Posterior cingulate gyrus (tissue), 11 donors: ENCODE data around the gene STX3.

Experiments
- DNase-seq, 10 donors: peaks; one replicate each; pipeline versions ENCODE4 v3.0.0 to v3.0.0-alpha.2; 2020 to 2021; ENCODE audit warnings: mixed read lengths in 3 of 10
- intact Hi-C: fragments of 100-400 bp; cut with DNase I; formaldehyde crosslinking; loops from one replicate; pipeline ENCODE4 v1.15.1; 2023

The STX3 gene

DNA sequence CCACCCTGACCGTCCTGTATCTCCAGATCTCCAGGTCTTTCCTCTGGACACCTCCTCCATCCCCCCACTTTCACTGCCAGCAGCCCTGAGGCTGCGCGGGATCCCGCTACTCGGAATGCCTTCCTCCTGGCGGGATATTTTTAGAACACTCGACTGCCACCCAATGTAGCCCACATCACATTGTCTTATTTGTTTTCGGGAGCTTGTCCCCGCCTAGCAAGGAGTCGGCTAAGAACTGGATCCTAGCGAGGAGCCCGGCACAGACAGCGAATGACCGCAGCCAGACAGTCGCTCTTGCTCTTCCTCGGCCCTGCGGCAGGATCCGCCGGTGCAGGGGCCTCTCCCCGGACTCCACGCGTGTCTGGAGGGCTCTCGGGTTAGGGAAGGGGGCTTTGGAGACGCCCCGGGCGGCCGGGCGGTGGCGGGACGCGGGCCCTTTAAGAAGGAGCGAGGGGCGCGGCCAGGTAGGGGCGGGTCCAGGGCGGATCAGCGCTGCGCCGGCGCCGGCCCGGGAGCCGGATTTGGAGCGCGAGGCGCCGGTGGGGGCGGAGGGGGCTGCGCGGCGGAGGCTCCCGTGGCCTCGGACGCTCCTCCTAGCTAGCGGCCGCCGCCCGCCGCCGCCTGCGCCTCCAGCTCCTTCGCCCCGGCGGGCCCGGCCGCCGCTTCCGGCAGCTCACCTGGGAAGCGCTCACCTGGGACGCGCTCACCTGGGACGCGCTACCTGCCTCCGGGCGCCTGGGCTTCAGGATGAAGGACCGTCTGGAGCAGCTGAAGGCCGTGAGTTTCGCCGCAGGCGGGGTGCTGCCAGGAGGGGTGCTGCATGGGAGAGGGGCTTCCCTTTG is at the start of gene STX3:
STX3 (plus strand) TSS at position 518 of the 842 bp plus-strand sequence; CDS start at position 748, 230 bp downstream.
- intact Hi-C loops, result loop anchor here (1.0 to 10.0 kb wide), 4 partner anchors 47 to 200 kb away; partner anchors contain the start of genes OSBP and PATL1
- peak; percentile 24 to 94 (median 60) for DNase-seq

DNA sequence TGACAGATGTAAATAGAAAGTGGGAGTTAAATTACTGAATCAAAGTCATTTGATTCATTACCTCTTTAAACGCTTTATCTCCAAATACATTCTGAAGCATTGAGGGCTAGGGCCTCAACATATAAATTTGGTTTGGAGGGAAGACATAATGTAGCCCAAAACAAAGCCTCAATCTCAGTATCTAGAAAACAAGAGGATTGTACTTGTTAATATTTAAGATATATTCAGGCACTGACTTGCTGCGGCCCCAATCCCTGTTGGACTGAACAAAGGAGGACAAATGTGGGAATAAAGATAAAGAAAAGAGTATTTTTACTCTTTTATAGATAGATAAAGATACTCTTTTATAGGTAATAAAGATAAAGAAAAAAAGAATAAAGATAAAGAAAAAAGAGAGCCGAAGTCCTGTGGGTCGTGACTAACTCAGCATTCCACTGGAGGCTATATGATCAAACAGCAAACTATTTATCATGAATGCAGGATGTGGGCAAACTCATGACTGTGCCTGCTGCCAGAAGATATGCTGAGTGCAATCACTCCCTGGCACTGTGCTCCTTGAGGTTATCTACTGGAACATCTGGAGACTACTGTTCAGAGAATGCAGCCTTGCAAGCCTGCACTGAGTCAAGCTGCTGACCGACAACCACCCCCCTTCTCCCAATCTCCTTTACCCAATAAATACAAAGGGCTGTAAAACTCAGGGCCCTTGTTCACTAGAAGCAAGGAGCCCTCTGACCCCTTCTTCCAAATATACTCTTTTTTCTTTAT is 48.5 kb upstream of the STX3 start:
- DNase-seq, result no peak
- intact Hi-C loops, result no loop called here

DNA sequence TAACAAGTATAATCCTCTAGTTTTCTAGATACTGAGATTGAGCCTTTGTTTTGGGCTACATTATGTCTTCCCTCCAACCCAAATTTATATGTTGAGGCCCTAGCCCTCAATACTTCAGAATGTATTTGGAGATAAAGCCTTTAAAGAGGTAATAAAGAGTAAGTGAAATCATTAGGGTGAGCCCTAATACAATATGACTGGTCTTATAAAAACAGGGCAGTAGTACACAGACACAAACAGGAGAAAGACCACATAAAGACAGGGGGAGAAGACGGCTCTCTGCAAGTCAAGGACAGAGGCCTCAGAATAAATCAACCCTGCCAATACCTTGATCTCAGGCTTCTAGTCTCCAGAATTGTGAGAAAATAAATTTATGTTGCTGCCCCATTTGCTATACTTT is 47.8 kb upstream of the STX3 start:
- intact Hi-C loops, result no loop called here
- DNase-seq, result no peak

DNA sequence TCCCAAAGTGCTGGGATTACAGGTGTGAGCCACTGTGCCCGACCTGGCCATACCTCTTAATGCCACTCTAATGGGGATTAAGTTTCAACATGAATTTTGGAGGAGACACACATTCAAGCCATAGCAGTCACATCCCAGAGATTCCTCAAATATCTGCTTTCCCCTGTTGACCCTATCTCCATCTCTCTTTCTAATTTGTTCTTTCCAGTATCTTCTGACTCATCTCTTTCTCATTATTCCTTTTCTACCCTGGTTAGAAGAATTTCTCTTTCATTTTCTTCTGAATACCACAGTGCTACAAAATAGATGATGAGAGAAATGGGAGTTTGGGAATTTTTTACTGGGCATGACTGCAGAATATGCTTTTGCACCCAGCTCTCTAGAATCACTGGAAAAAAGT is 46.6 kb upstream of the STX3 start:
- no peak for DNase-seq
- intact Hi-C loops, result no loop called here

DNA sequence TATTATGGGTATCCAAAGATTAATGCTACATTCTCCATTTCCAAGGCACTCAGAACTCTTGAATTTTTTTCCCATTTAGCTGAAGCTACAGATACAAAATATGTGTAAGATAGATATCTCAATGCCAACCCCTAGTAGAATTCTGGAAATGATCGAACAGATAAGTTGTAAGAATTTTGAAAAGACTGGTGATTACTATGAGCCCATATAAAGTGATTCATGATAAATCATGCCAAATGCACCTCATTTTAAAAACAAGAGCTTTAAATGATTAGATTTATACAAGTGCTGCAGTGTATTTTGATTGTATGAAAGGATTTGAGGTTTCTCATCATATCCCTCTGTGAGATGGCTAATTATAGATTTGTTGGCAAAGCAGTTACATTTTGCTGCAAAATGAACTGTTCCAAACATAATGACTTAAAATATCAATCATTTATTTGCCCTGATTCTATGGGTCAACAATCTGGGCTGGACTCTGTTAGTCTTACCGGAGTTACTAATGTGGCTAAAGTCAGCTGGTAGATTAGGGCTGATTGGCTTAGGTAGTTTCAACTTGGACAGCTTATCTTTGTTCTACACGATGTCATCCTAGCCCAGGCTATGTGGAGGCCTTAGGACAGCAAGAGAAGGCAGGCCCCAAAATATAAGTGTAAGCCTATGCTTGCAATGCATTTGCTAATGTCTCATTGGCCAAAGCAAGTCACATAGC is 44.9 kb upstream of the STX3 start:
- DNase-seq, result no peak
- intact Hi-C loops, result no loop called here

GRCh38 chr11:59713745-59714144 is 41.4 kb upstream of the STX3 start, which contains the start of gene OR10V1:
OR10V1 (minus strand) TSS chr11:59713845; CDS start chr11:59713845, 0 bp downstream.
- intact Hi-C loops, result no loop called here
- DNase-seq, result no peak

DNA sequence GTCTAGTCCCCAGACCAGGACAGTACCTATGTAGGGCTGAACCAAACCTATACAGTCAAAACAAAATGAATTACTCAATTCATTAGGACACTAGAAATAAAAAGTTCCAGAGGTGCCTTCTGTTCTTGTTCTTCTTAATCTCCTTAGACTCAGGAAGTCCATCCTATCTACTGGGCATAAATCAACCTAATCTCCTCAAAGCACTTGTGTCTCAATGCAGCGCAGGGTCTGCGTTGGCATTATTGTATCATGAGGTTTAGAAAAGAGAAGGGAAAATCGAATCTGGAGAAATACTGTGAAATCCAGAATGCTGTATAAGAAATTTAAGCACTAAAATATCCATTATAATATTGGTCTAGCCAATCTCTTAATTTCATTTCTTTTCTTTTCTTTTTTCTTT is 39.1 kb upstream of the STX3 start:
- DNase-seq, result no peak
- intact Hi-C loops, result no loop called here

DNA sequence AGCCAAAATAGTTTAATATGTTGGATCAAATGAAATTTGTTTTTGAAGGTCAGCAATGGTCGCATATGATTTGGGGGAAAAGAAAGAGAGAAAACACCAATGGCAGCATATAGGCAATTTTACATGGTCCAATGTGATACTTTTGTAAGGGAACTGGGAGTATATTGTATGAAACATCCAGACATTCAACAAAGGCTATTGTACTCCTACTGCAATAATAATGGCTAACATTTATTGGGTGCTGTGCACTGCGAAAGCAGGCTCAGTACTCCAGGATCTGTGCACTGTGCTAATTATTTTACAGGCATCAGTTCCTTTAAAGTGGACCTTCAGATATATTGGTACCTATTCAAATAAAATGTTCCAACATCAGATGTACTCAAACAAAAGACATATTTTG is 35.6 kb upstream of the STX3 start:
- intact Hi-C loops, result no loop called here
- no peak for DNase-seq

GRCh38 chr11:59724066-59724465 is 31.1 kb upstream of the STX3 start:
- no peak for DNase-seq
- intact Hi-C loops, result no loop called here

- intact Hi-C loops, result no loop called here
- no peak for DNase-seq
Measured at GRCh38 chr11:59727426-59727825, 27.8 kb upstream of the STX3 start.

GRCh38 chr11:59728154-59728553 is 27.0 kb upstream of the STX3 start:
- DNase-seq, result no peak
- intact Hi-C loops, result no loop called here

DNA sequence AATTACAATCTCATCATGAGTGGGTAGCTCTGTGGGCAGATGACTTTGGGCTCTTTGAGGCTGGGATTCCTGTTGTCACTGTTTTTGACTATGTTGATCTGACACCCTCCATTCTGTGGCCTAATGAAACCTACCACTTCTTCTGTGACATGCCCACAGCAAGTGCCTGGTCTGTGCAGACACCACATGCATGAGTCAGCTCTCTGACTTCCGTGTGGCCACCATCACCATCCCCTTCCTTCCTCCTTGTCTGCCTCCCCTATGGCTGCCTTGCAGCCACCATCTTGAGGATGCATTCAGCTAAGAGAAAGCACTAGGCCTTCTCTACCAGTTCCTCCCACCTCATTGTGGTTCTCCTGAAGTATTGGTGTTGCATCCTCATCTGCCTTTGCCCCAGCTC is 26.3 kb upstream of the STX3 start:
- no peak for DNase-seq

DNA sequence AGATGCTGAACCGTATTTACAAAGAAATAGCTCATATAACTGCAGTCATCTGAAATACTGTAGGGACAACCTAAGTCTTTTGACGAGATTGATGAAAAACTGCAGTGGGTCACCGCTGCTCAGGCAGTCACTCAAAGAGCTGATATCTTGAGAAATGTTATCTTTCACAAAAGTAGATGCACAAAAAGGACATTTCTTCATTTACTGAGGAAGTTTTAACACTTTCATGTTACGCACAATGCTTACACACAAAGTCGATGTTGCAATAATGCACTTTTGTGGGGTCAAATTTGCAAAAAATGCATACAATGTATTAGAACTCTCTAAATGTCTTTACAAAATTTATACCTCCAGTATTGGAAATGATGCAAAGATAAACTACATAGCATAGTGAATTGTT is 25.3 kb upstream of the STX3 start:
- no peak for DNase-seq
- intact Hi-C loops, result no loop called here

More for the DNA sequence above, 26.3 kb upstream of the STX3 start:
- intact Hi-C loops, result no loop called here

DNA sequence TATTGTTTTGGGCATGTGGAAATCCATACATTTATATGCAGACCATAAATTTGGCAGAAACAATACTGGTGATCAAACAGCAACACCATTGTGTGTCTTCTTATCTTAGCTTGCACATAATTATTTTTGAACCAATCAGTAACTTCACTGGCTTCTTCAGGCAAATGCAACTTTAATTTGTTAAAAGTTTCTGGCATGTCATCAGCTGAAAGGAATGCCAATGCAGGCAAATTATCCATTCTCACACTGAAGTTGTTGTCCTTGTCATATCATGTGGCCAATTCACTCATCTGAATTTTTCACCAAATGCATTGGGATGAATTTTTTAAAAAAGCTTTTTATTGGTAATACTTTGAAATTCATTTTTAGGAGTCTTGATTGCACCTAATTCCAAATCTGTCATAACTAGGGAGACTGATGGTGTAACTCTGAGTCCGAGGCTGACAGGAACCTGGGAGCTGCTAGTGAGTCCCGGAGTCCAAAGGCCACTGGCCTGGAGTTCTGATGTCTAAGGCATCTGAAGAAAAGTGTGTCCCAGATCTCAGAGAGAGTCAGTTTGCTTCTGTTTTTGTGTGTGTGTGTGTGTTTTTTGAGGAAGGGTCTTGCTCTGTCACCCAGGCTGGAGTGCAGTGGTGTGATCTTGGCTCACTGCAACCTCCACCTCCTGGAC is 24.1 kb upstream of the STX3 start:
- intact Hi-C loops, result no loop called here
- no peak for DNase-seq

GRCh38 chr11:59746111-59746510 is 9.1 kb upstream of the STX3 start:
- no peak for DNase-seq
- intact Hi-C loops, result no loop called here

DNA sequence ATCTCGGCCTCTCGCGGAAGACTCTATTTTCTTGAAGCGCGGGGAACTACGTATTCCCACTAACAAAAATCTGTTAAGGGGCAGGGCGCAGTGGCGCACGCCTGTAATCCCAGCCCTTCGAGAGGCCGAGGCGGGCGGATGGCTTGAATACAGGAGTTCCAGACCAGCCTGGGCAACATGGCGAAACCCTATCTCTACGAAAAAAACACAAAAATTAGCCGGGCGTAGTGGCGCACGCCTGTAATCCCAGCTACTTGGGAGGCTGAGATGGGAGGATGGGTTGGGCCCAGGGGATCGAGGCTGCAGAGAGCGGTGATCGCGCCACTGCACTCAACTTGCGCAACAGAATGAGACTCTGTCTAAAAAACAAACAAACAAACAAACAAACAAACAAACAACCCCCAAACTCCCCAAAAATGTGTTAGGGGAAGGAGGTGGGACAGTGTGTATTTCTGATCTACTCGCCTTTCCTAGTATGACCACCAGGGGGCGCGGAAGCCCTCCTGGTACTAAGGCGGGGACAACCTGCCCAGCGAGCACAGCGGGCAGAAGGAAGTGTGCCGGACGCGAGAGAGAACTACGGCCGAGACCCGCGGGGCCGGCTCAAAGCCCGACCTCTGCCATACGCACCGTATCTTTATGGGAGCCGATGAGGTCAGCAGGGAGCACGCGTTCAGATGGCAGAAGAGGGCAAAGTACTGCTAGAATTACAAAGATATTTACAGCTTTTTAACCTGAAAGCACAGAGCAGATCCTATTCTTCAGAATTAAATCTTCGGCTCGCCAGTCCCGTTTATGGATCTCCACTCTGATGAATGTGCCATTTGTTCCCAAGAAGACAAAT is 1.3 kb upstream of the STX3 start:
- intact Hi-C loops, result loop anchor here (1.0 to 10.0 kb wide), 3 partner anchors 48 to 199 kb away; partner anchors contain the start of gene OSBP
- peak; percentile 76 to 98 (median 90) for DNase-seq

- DNase-seq, result peak in 4 of 10 donors; percentile 9 to 75 (median 38)
- intact Hi-C loops, result loop anchor here (1.0 to 10.0 kb wide), 3 partner anchors 48 to 200 kb away; partner anchors contain the start of gene OSBP
Measured at GRCh38 chr11:59754494-59754858, 700 bp upstream of the STX3 start.

GRCh38 chr11:59755701-59756557 is 753 bp downstream of the STX3 start:
- DNase-seq, result peak; percentile 48 to 95 (median 72)
- intact Hi-C loops, result loop anchor here (1.0 to 10.0 kb wide), 3 partner anchors 87 to 201 kb away; partner anchors contain the start of genes OSBP and PATL1
